IMR-90 (cell line): ENCODE results near the gene TPGS1. TPM values are rescaled to one million over a fixed set of nuclear protein-coding genes. Genes with fewer than 3 reads are reported as not detected.
A peak's percentile ranks its signal among the peaks of the same experiment; 100 is the strongest.

Experiments used
- ATAC-seq: fragments of 200-7000 bp; cut with Tn5 transposase; 2 replicates; pipeline ENCODE4 v1.9.1; 2020; ENCODE audit warnings: low read depth, mild to moderate bottlenecking, moderate library complexity
- BruUV-seq: library from RNA; stranded (reverse); fragments of 400-500 nt; replicated peaks from 2 replicates; lab custom pipeline; 2021; lab: Mats Ljungman, UMichigan
- CTCF ChIA-PET: fragments of 300-600 bp; formaldehyde crosslinking; extraction: SDS; loops from one replicate; lab custom pipeline; 2021; ENCODE audit warnings: antibody characterized with exemption; lab: Yijun Ruan, JAX
- POLR2A ChIA-PET: fragments of 300-600 bp; sonication (Branson Sonifier 250); formaldehyde crosslinking; loops from one replicate; lab custom pipeline; 2022; ENCODE audit warnings: antibody characterized with exemption; ENCODE audit not compliant: unreplicated experiment; lab: Charles Lee
- DNase-seq: peaks from one replicate; pipeline ENCODE4 v3.0.0; 2013
- H2AFZ ChIP-seq: replicated peaks from 2 replicates; pipeline ENCODE3; 2013; ENCODE audit warnings: low read length, mild to moderate bottlenecking; ENCODE audit not compliant: poor library complexity
- H2AK5ac ChIP-seq: 2 replicates; pipeline ENCODE4 v1.6.1; 2013; ENCODE audit warnings: low read depth, low read length, inconsistent platforms
- H2AK9ac ChIP-seq: replicated peaks from 2 replicates; pipeline ENCODE3; 2013; ENCODE audit warnings: mild to moderate bottlenecking, low read depth, low read length, moderate library complexity; ENCODE audit not compliant: poor library complexity
- H2BK120ac ChIP-seq: 2 replicates; pipeline ENCODE4 v1.6.1; 2013; ENCODE audit warnings: low read depth, low read length, inconsistent platforms
- H2BK15ac ChIP-seq: 3 replicates; pipeline ENCODE4 v1.6.1; 2013; ENCODE audit warnings: low read depth, low read length, inconsistent platforms
- H2BK20ac ChIP-seq: 2 replicates; pipeline ENCODE4 v1.6.1; 2013; ENCODE audit warnings: low read depth, mild to moderate bottlenecking, inconsistent platforms, low read length, moderate library complexity
- H2BK5ac ChIP-seq: 2 replicates; pipeline ENCODE4 v1.6.1; 2013; ENCODE audit warnings: mild to moderate bottlenecking, low read depth, low read length, inconsistent platforms; ENCODE audit not compliant: poor library complexity, severe bottlenecking
- H3K14ac ChIP-seq: replicated peaks from 2 replicates; pipeline ENCODE4 v1.6.1; 2013; ENCODE audit warnings: low read depth, low read length, inconsistent platforms
- H3K18ac ChIP-seq: 2 replicates; pipeline ENCODE4 v1.6.1; 2013; ENCODE audit warnings: low read depth, low read length, control low read depth
- H3K23ac ChIP-seq: 2 replicates; pipeline ENCODE4 v1.6.1; 2013; ENCODE audit warnings: low read depth, low read length, inconsistent platforms
- H3K27ac ChIP-seq: 2 replicates; pipeline ENCODE4 v1.5.1; 2013; ENCODE audit warnings: mild to moderate bottlenecking, control low read depth, low read length; ENCODE audit not compliant: insufficient read depth
- H3K27me3 ChIP-seq: 2 replicates; pipeline ENCODE4 v1.6.1; 2013; ENCODE audit warnings: low read length; ENCODE audit not compliant: control insufficient read depth, insufficient read depth
- H3K36me3 ChIP-seq: 2 replicates; pipeline ENCODE4 v1.6.1; 2013; ENCODE audit warnings: low read length, mixed read lengths; ENCODE audit not compliant: control insufficient read depth, insufficient read depth
- H3K4ac ChIP-seq: 2 replicates; pipeline ENCODE4 v1.6.1; 2013; ENCODE audit warnings: low read depth, low read length, inconsistent platforms
- H3K4me1 ChIP-seq: 2 replicates; pipeline ENCODE4 v1.6.1; 2013; ENCODE audit warnings: low read length, mixed read lengths; ENCODE audit not compliant: control insufficient read depth, insufficient read depth
- H3K4me2 ChIP-seq: 2 replicates; pipeline ENCODE4 v1.6.1; 2013; ENCODE audit warnings: low read depth, mild to moderate bottlenecking, control low read depth, low read length, moderate library complexity
- H3K4me3 ChIP-seq: 2 replicates; pipeline ENCODE4 v1.5.1; 2013; ENCODE audit warnings: low read depth, mild to moderate bottlenecking, control low read depth, low read length, moderate library complexity; ENCODE audit not compliant: insufficient read depth
- H3K56ac ChIP-seq: 2 replicates; pipeline ENCODE4 v1.6.1; 2013; ENCODE audit warnings: low read length, inconsistent platforms; ENCODE audit not compliant: insufficient read depth; ENCODE audit errors: extremely low read depth
- H3K79me1 ChIP-seq, 2 experiments: 2 replicates each; pipeline ENCODE4 v1.6.1; 2013; ENCODE audit warnings: low read length in 2 of 2, inconsistent platforms in 1 of 2, low read depth in 1 of 2
- H3K9ac ChIP-seq: 2 replicates; pipeline ENCODE4 v1.6.1; 2013; ENCODE audit warnings: low read depth, low read length, control low read depth
- H3K9me1 ChIP-seq: 2 replicates; pipeline ENCODE4 v1.6.1; 2013; ENCODE audit warnings: low read length, inconsistent platforms; ENCODE audit not compliant: insufficient read depth
- H3K9me3 ChIP-seq: 2 replicates; pipeline ENCODE4 v1.6.1; 2013; ENCODE audit warnings: low read length; ENCODE audit not compliant: control insufficient read depth, insufficient read depth
- H4K20me1 ChIP-seq: 2 replicates; pipeline ENCODE4 v1.6.1; 2013; ENCODE audit warnings: low read length, inconsistent platforms; ENCODE audit not compliant: insufficient read depth
- H4K5ac ChIP-seq: 2 replicates; pipeline ENCODE4 v1.6.1; 2013; ENCODE audit warnings: mild to moderate bottlenecking, low read depth, low read length, control low read depth
- H4K8ac ChIP-seq, 2 experiments: 2 replicates each; pipeline ENCODE4 v1.6.1; 2013; ENCODE audit warnings: low read depth in 2 of 2, low read length in 2 of 2, control low read depth in 1 of 2, inconsistent platforms in 1 of 2
- H4K91ac ChIP-seq: 2 replicates; pipeline ENCODE4 v1.6.1; 2013; ENCODE audit warnings: low read depth, low read length, inconsistent platforms; ENCODE audit not compliant: insufficient read depth
- BHLHE40 ChIP-seq: fragments of 150-350 bp; IDR thresholded peaks from 2 replicates; pipeline ENCODE4 v1.6.1; 2016; ENCODE audit warnings: mild to moderate bottlenecking, low read depth, low read length
- CEBPB ChIP-seq: IDR thresholded peaks from 2 replicates; pipeline ENCODE4 v1.6.1; 2012; ENCODE audit warnings: low read depth, low read length, improper control_type of control experiment
- CHD1 ChIP-seq: IDR thresholded peaks from 2 replicates; pipeline ENCODE4 v1.6.1; 2012; ENCODE audit warnings: low read depth, low read length, improper control_type of control experiment
- CTCF ChIP-seq: conservative IDR thresholded peaks from 2 replicates; pipeline ENCODE4 v1.5.1; 2012; ENCODE audit warnings: mild to moderate bottlenecking, low read depth, low read length, improper control_type of control experiment
- ELK1 ChIP-seq: fragments of 150-350 bp; IDR thresholded peaks from 2 replicates; pipeline ENCODE4 v1.6.1; 2016; ENCODE audit warnings: low read depth, mild to moderate bottlenecking, low read length, moderate library complexity, borderline replicate concordance
- FOS ChIP-seq: fragments of 150-350 bp; IDR thresholded peaks from 2 replicates; pipeline ENCODE4 v1.6.1; 2016; ENCODE audit warnings: low read depth, low read length
- MAFK ChIP-seq: IDR thresholded peaks from 2 replicates; pipeline ENCODE4 v1.6.1; 2012; ENCODE audit warnings: low read depth, low read length, improper control_type of control experiment
- MAZ ChIP-seq: IDR thresholded peaks from 2 replicates; pipeline ENCODE4 v1.6.1; 2012; ENCODE audit warnings: low read depth, mild to moderate bottlenecking, low read length, improper control_type of control experiment, moderate library complexity, borderline replicate concordance
- MXI1 ChIP-seq: IDR thresholded peaks from 2 replicates; pipeline ENCODE4 v1.6.1; 2012; ENCODE audit warnings: low read depth, mild to moderate bottlenecking, low read length, moderate library complexity, borderline replicate concordance
- NFE2L2 ChIP-seq: fragments of 150-350 bp; IDR thresholded peaks from 2 replicates; pipeline ENCODE4 v1.6.1; 2016; ENCODE audit warnings: low read depth, mild to moderate bottlenecking, low read length
- POLR2A ChIP-seq: IDR thresholded peaks from 2 replicates; pipeline ENCODE4 v1.6.1; 2012; ENCODE audit warnings: mild to moderate bottlenecking, low read depth, low read length
- RAD21 ChIP-seq: IDR thresholded peaks from 2 replicates; pipeline ENCODE4 v1.6.1; 2012; ENCODE audit warnings: low read length, improper control_type of control experiment
- RCOR1 ChIP-seq: IDR thresholded peaks from 2 replicates; pipeline ENCODE4 v1.6.1; 2012; ENCODE audit warnings: mild to moderate bottlenecking, low read length, improper control_type of control experiment; ENCODE audit not compliant: insufficient replicate concordance
- RFX5 ChIP-seq: IDR thresholded peaks from 2 replicates; pipeline ENCODE4 v1.8.0; 2012; ENCODE audit warnings: low read depth, mild to moderate bottlenecking, low read length, moderate library complexity
- SMC3 ChIP-seq: fragments of 150-350 bp; IDR thresholded peaks from 2 replicates; pipeline ENCODE4 v1.6.1; 2016; ENCODE audit warnings: low read depth, mild to moderate bottlenecking, antibody characterized with exemption, low read length, moderate library complexity
- whole genome bisulfite sequencing, 2 experiments: methylation state at CpG; one replicate each; pipeline versions ENCODE4 v1.1.5 to v1.1.7; 2013; ENCODE audit warnings: missing lambda C conversion rate in 2 of 2; ENCODE audit not compliant: insufficient read length in 1 of 2; ENCODE audit errors: extremely low coverage in 2 of 2; 5-methylcytosine and 5-hydroxymethylcytosine counted together
- dilution Hi-C: fragments of 300-500 bp; cut with HindIII; formaldehyde crosslinking; loops from one replicate; pipeline ENCODE4 v1.14.3; 2018; ENCODE audit warnings: low sequenced_read_pairs; ENCODE audit not compliant: unreplicated experiment
- in situ Hi-C: fragments of 300-500 bp; cut with MboI; formaldehyde crosslinking; loops from 3 replicates; pipeline ENCODE4 v1.14.3; 2019; ENCODE audit warnings: low sequenced_read_pairs, inconsistent platforms, mixed read lengths
- intact Hi-C: fragments of 100-400 bp; cut with micrococcal nuclease; formaldehyde crosslinking; loops from 2 replicates; pipeline ENCODE4 v1.10.0; 2022
- polyA plus RNA-seq, 3 experiments: library from polyadenylated mRNA; depleted of rRNA; stranded (reverse); fragments of >200 nt; gene quantifications; 2 replicates each; pipeline ENCODE4 v1.2.3, GENCODE V29; 2012; ENCODE audit warnings: low replicate concordance in 1 of 3
- total RNA-seq: library from RNA; depleted of rRNA; stranded (reverse); fragments of >200 nt; gene quantifications from 2 replicates; pipeline ENCODE4 v1.2.3, GENCODE V29; 2012

Gene TPGS1
- total and polyA plus RNA-seq, 2 of the 4 experiments (the other 2 are of a cell fraction), result 2.7 to 6.3 TPM

GRCh38 chr19:538641-539428, 31.5 kb downstream of the TPGS1 start:
- Histone ChIP-seq H4K91ac (no peak overlapping the region), H3K4me1 (peaks cover 6% of the 10 kb centered on the region), H3K9me1 (peaks cover 4% of the 10 kb centered on the region), H3K14ac (no peak overlapping the region), H2AFZ (peak overlapping the region; percentile 51), H4K5ac (no peak overlapping the region), H2BK15ac (no peak overlapping the region), H3K23ac (no peak overlapping the region), H3K9me3 (no peaks in the 10 kb centered on the region), H4K20me1 (peaks cover 37% of the 10 kb centered on the region), H2AK9ac (no peak overlapping the region), H3K36me3 (peaks cover 57% of the 10 kb centered on the region), H2AK5ac (no peak overlapping the region; the same call in 1 of the 2 replicates), H2BK20ac (no peak overlapping the region), H3K4me3 (no peak overlapping the region), H3K4ac (no peak overlapping the region), H4K8ac (no peak overlapping the region), H3K56ac (no peak overlapping the region), H3K18ac (no peak overlapping the region), H3K9ac (no peak overlapping the region), H3K79me1 (peaks cover 11 to 34% of the 10 kb centered on the region in 2 experiments; a peak in 3 of 4 replicates), H3K4me2 (no peak overlapping the region), H2BK120ac (no peak overlapping the region), H2BK5ac (no peak overlapping the region), H3K27ac (no peak overlapping the region), H3K27me3 (no peaks in the 10 kb centered on the region)
- dilution Hi-C loops (no loop called here), in situ Hi-C loops (no loop called here), intact Hi-C loops (no loop called here)
- DNase-seq (no peak), ATAC-seq (no peak)
- POLR2A ChIA-PET, result no interaction called here
- BruUV-seq, result no TSS peak
- WGBS, 2 experiments, result 92% methylated on average over 27 of the region's 40 CpGs; no CpG with 5 or more reads in 1 of the 2 experiments
- CTCF ChIA-PET, result no interaction called here
- TF ChIP-seq CTCF (no peak), POLR2A (no peak), NFE2L2 (no peak), RFX5 (no peak), MAZ (no peak), SMC3 (no peak), CHD1 (no peak), RCOR1 (no peak), ELK1 (no peak), MXI1 (no peak), MAFK (no peak), RAD21 (no peak), BHLHE40 (no peak), CEBPB (no peak), FOS (no peak)
